SU-DHL-6 (cell line): ENCODE data around the gene EEPD1.

Source experiments
- CTCF ChIP-seq: fragments of 200-600 bp; sonication (generic); IDR thresholded peaks from one replicate; pipeline ENCODE4 v1.5.1; 2017; ENCODE audit warnings: antibody characterized with exemption, mild to moderate bottlenecking, low read length, moderate library complexity; ENCODE audit not compliant: insufficient read depth, poor library complexity, severe bottlenecking
- EZH2phosphoT487 ChIP-seq: fragments of 200-600 bp; sonication (generic), shearing (Covaris generic); conservative IDR thresholded peaks from 2 replicates; pipeline ENCODE4 v1.6.1; 2018; ENCODE audit warnings: mild to moderate bottlenecking, antibody characterized with exemption, low read length, moderate library complexity, mixed read lengths

- TF ChIP-seq CTCF (no peak), EZH2phosphoT487 (no peak)
Measured at GRCh38 chr7:36244429-36244828, 91.4 kb downstream of the EEPD1 start.
